ENCODE data around the gene MBP. TPM values are rescaled to one million over a fixed set of nuclear protein-coding genes. Genes with fewer than 3 reads are reported as not detected.

Gene MBP
- polyA plus RNA-seq, 1 donor from 2014 or later: 3.3 TPM

DNA sequence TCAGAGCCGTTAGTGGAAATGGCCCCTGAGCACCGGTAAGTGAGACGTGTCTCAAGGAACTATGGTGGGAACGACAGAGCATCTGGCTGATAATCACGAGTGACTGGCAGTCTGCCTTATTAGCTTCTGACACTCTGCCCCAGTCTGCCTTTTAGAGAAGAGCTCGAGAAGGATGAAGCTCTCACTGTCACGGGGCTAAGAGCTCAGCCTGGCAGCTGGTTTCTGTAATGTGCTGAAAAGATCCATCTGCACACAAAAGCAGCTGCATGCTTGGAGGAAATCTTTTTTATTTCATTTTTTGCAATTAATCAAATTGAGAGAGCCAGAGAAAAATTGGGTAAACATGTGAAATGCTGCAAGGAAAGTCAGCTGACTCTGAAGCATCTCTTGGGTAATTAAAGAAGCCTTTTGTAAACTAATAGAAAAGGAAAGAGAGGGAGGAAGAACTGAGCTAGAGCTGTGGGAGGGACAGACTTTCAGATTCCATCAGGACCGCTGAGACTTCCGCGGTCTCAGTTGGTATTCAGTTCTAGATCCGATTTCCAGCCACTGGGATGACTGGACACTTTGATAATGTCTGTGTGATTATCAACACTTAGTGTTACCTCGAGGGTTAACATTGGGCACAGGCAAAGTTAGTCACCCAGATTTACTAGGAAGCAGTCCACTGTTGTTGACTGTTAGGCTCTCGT lies 24.4 kb downstream of the MBP start:
- Histone ChIP-seq H3K9ac (ENCODE audit: low read length) (peak overlapping the region; percentile 34), H3K79me2 (replicated peaks; ENCODE audit: insufficient read depth, low read length) (no peaks in the 10 kb centered on the region), H3K4me2 (ENCODE audit: low read length) (peak overlapping the region; percentile 66), H3K27ac (ENCODE audit: low read length) (peak overlapping the region; percentile 62), H3F3A (ENCODE audit: insufficient read depth, low read length, poor library complexity, severe bottlenecking) (peaks cover 8% of the 10 kb centered on the region), H3K9me2 (ENCODE audit: insufficient read depth, low read length) (no peaks in the 10 kb centered on the region), H4K20me1 (ENCODE audit: insufficient read depth) (no peaks in the 10 kb centered on the region), H3K4me3 (ENCODE audit: low read length) (peak overlapping the region; percentile 51), H3K9me3 (ENCODE audit: low read length) (no peaks in the 10 kb centered on the region), H2AFZ (ENCODE audit: low read depth, low read length) (no peak overlapping the region), H3K36me3 (ENCODE audit: insufficient read depth, low read length) (no peaks in the 10 kb centered on the region), H3K27me3 (ENCODE audit: insufficient read depth, low read depth, low read length) (no peaks in the 10 kb centered on the region)
- peak; percentile 29 for TF ChIP-seq MXI1 (conservative IDR thresholded peaks at IDR 0.05; ENCODE audit: poor library complexity, severe bottlenecking)
- TF ChIP-seq SMC3 (conservative IDR thresholded peaks at IDR 0.05; ENCODE audit: poor library complexity): no peak
- TF ChIP-seq TAF1 (IDR thresholded peaks at IDR 0.05; ENCODE audit: low read depth): no peak
- TF ChIP-seq, protein P1, sequence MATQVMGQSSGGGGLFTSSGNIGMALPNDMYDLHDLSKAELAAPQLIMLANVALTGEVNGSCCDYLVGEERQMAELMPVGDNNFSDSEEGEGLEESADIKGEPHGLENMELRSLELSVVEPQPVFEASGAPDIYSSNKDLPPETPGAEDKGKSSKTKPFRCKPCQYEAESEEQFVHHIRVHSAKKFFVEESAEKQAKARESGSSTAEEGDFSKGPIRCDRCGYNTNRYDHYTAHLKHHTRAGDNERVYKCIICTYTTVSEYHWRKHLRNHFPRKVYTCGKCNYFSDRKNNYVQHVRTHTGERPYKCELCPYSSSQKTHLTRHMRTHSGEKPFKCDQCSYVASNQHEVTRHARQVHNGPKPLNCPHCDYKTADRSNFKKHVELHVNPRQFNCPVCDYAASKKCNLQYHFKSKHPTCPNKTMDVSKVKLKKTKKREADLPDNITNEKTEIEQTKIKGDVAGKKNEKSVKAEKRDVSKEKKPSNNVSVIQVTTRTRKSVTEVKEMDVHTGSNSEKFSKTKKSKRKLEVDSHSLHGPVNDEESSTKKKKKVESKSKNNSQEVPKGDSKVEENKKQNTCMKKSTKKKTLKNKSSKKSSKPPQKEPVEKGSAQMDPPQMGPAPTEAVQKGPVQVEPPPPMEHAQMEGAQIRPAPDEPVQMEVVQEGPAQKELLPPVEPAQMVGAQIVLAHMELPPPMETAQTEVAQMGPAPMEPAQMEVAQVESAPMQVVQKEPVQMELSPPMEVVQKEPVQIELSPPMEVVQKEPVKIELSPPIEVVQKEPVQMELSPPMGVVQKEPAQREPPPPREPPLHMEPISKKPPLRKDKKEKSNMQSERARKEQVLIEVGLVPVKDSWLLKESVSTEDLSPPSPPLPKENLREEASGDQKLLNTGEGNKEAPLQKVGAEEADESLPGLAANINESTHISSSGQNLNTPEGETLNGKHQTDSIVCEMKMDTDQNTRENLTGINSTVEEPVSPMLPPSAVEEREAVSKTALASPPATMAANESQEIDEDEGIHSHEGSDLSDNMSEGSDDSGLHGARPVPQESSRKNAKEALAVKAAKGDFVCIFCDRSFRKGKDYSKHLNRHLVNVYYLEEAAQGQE (IDR thresholded peaks at IDR 0.05; ENCODE audit: borderline replicate concordance): peak; percentile 27
- peak; percentile 68 for TF ChIP-seq POLR2AphosphoS5 (IDR thresholded peaks at IDR 0.05)
- no peak for TF ChIP-seq EZH2 (IDR thresholded peaks at IDR 0.05; ENCODE audit: borderline replicate concordance, insufficient read depth, low read length, poor library complexity, severe bottlenecking)
- TF ChIP-seq EP300 (conservative IDR thresholded peaks at IDR 0.05; ENCODE audit: poor library complexity, severe bottlenecking): peak; percentile 91
- TF ChIP-seq, protein P2, sequence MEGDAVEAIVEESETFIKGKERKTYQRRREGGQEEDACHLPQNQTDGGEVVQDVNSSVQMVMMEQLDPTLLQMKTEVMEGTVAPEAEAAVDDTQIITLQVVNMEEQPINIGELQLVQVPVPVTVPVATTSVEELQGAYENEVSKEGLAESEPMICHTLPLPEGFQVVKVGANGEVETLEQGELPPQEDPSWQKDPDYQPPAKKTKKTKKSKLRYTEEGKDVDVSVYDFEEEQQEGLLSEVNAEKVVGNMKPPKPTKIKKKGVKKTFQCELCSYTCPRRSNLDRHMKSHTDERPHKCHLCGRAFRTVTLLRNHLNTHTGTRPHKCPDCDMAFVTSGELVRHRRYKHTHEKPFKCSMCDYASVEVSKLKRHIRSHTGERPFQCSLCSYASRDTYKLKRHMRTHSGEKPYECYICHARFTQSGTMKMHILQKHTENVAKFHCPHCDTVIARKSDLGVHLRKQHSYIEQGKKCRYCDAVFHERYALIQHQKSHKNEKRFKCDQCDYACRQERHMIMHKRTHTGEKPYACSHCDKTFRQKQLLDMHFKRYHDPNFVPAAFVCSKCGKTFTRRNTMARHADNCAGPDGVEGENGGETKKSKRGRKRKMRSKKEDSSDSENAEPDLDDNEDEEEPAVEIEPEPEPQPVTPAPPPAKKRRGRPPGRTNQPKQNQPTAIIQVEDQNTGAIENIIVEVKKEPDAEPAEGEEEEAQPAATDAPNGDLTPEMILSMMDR (IDR thresholded peaks at IDR 0.05; ENCODE audit: poor library complexity, severe bottlenecking): no peak
- TF ChIP-seq RAD21 (conservative IDR thresholded peaks at IDR 0.05): no peak

DNA sequence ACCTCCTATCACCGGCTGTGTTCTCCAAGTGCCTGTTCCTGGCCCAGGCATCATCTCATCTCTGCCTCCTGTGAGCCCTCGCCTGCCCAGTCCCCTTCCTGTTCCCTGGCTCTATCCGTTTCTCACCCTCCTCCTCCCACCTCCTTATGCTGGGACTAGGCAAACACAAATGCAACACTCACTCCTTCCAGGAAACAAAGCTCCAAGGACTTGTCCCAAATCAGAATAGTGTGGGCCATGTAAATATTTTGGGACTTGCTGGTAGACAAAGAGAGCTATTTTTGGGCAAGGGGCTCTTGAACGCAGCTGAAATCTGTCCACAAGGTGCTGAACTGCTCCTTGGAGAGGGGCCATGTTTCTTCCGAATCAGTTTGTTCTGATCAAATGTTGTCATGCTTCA lies 25.3 kb downstream of the MBP start:
- Histone ChIP-seq H3K4me3 (ENCODE audit: low read length) (peak overlapping the region; percentile 51), H3K4me2 (ENCODE audit: low read length) (no peak overlapping the region), H3K9ac (ENCODE audit: low read length) (no peak overlapping the region)

More for the DNA sequence above, 25.3 kb downstream of the MBP start:
- H2AFZ ChIP-seq (ENCODE audit: low read depth, low read length): no peak overlapping the region
- H3F3A ChIP-seq (ENCODE audit: insufficient read depth, low read length, poor library complexity, severe bottlenecking): peaks cover 8% of the 10 kb centered on the region
- TF ChIP-seq TAF1 (IDR thresholded peaks at IDR 0.05; ENCODE audit: low read depth) (peak; percentile 10), SMC3 (conservative IDR thresholded peaks at IDR 0.05; ENCODE audit: poor library complexity) (no peak)
- H3K9me3 ChIP-seq (ENCODE audit: low read length): no peaks in the 10 kb centered on the region
- no peaks in the 10 kb centered on the region for H3K9me2 ChIP-seq (ENCODE audit: insufficient read depth, low read length)
- H3K79me2 ChIP-seq (replicated peaks; ENCODE audit: insufficient read depth, low read length): no peaks in the 10 kb centered on the region
- H4K20me1 ChIP-seq (ENCODE audit: insufficient read depth): no peaks in the 10 kb centered on the region
- no peaks in the 10 kb centered on the region for H3K27me3 ChIP-seq (ENCODE audit: insufficient read depth, low read depth, low read length)
- no peaks in the 10 kb centered on the region for H3K36me3 ChIP-seq (ENCODE audit: insufficient read depth, low read length)
- peak overlapping the region; percentile 62 for H3K27ac ChIP-seq (ENCODE audit: low read length)

Measured in neural cell (in vitro differentiated cells).